Fibroblast of lung (primary cell): Measurements from ENCODE around the gene RPS14. TPM values are rescaled to one million over a fixed set of nuclear protein-coding genes. Genes with fewer than 3 reads are reported as not detected.

Experiments
- DNase-seq, 2 donors: peaks; one replicate each; pipeline versions ENCODE4 v3.0.0 to v3.0.0-alpha.2; 2010; ENCODE audit warnings: low read depth in 2 of 2
- H2AFZ ChIP-seq: 2 replicates; pipeline ENCODE4 v1.5.1; 2012; ENCODE audit warnings: low read length, control low read depth, inconsistent platforms
- H3K27ac ChIP-seq: 2 replicates; pipeline ENCODE4 v1.5.1; 2011; ENCODE audit warnings: low read length, control low read depth; ENCODE audit not compliant: insufficient read depth
- H3K27me3 ChIP-seq: 2 replicates; pipeline ENCODE4 v1.5.1; 2011; ENCODE audit warnings: mild to moderate bottlenecking, low read length; ENCODE audit not compliant: control insufficient read depth, insufficient read depth
- H3K36me3 ChIP-seq: 2 replicates; pipeline ENCODE4 v1.5.1; 2011; ENCODE audit warnings: low read length; ENCODE audit not compliant: control insufficient read depth, insufficient read depth
- H3K4me1 ChIP-seq: 2 replicates; pipeline ENCODE4 v1.5.1; 2011; ENCODE audit warnings: low read length; ENCODE audit not compliant: control insufficient read depth, insufficient read depth; ENCODE audit errors: extremely low read depth
- H3K4me2 ChIP-seq: 2 replicates; pipeline ENCODE4 v1.5.1; 2011; ENCODE audit warnings: low read length, control low read depth; ENCODE audit not compliant: insufficient read depth; ENCODE audit errors: extremely low read depth
- H3K4me3 ChIP-seq, 4 experiments: fragments of 200-600 bp in 1 of 4; sonication (generic) in 1 of 4; replicated peaks in 1 of 4; 2 replicates each; pipeline ENCODE4 v1.5.1; 2011 to 2016; ENCODE audit warnings: low read length in 4 of 4, low read depth in 3 of 4, mild to moderate bottlenecking in 3 of 4, control low read depth in 2 of 4, inconsistent platforms in 1 of 4, mixed read lengths in 1 of 4; ENCODE audit not compliant: insufficient read depth in 1 of 4; ENCODE audit errors: control extremely low read depth in 1 of 4
- H3K79me2 ChIP-seq: 2 replicates; pipeline ENCODE4 v1.5.1; 2012; ENCODE audit warnings: mild to moderate bottlenecking, low read length, inconsistent platforms; ENCODE audit not compliant: control insufficient read depth, insufficient read depth
- H3K9ac ChIP-seq: 2 replicates; pipeline ENCODE4 v1.5.1; 2011; ENCODE audit warnings: mild to moderate bottlenecking, low read length, control low read depth; ENCODE audit not compliant: insufficient read depth
- H3K9me3 ChIP-seq: 2 replicates; pipeline ENCODE4 v1.5.1; 2012; ENCODE audit warnings: low read depth, low read length; ENCODE audit not compliant: control insufficient read depth, insufficient read depth
- H4K20me1 ChIP-seq: 2 replicates; pipeline ENCODE4 v1.5.1; 2011; ENCODE audit warnings: low read length; ENCODE audit not compliant: control insufficient read depth, insufficient read depth; ENCODE audit errors: extremely low read depth
- EZH2 ChIP-seq: IDR thresholded peaks from 2 replicates; pipeline ENCODE4 v1.5.1; 2012; ENCODE audit warnings: low read length, control low read depth, mild to moderate bottlenecking; ENCODE audit errors: missing control alignments
- polyA plus RNA-seq, 2 donors: library from polyadenylated mRNA; depleted of rRNA in 1 of 2; stranded (reverse) in 1 of 2; unstranded in 1 of 2; fragments of >200 nt; gene quantifications; 2 replicates each; pipeline ENCODE4 v1.2.1, GENCODE V29; 2011 to 2012; ENCODE audit warnings: missing spikeins in 1 of 2
- total RNA-seq: library from RNA; depleted of rRNA; stranded (reverse); fragments of >200 nt; gene quantifications from 2 replicates; pipeline ENCODE4 v1.2.1, GENCODE V29; 2014
- TF ChIP-seq, protein P1 (sequence below), 2 donors: IDR thresholded peaks in 1 of 2; conservative IDR thresholded peaks in 1 of 2; 1 replicate in 1 of 2; 2 replicates in 1 of 2; pipeline ENCODE4 v1.5.1; 2011 to 2012; ENCODE audit warnings: low read length in 2 of 2, control low read depth in 1 of 2, inconsistent platforms in 1 of 2, low read depth in 1 of 2, mild to moderate bottlenecking in 1 of 2

RPS14 gene
- total and polyA plus RNA-seq, 2 donors (not counting 1 experiment from before 2014, with no cell fraction given) = 1,962 to 5,623 TPM

GRCh38 chr5:150431574-150431973 is 18.0 kb downstream of the RPS14 start:
- H3K4me1 ChIP-seq = peaks cover 2% of the 10 kb centered on the region
- no peak for DNase-seq
- H3K36me3 ChIP-seq = no peaks in the 10 kb centered on the region
- H2AFZ ChIP-seq = no peak overlapping the region
- H3K79me2 ChIP-seq = no peaks in the 10 kb centered on the region
- H3K9ac ChIP-seq = no peak overlapping the region
- H3K27me3 ChIP-seq = no peaks in the 10 kb centered on the region
- TF ChIP-seq EZH2 = no peak
- TF ChIP-seq, protein P1, sequence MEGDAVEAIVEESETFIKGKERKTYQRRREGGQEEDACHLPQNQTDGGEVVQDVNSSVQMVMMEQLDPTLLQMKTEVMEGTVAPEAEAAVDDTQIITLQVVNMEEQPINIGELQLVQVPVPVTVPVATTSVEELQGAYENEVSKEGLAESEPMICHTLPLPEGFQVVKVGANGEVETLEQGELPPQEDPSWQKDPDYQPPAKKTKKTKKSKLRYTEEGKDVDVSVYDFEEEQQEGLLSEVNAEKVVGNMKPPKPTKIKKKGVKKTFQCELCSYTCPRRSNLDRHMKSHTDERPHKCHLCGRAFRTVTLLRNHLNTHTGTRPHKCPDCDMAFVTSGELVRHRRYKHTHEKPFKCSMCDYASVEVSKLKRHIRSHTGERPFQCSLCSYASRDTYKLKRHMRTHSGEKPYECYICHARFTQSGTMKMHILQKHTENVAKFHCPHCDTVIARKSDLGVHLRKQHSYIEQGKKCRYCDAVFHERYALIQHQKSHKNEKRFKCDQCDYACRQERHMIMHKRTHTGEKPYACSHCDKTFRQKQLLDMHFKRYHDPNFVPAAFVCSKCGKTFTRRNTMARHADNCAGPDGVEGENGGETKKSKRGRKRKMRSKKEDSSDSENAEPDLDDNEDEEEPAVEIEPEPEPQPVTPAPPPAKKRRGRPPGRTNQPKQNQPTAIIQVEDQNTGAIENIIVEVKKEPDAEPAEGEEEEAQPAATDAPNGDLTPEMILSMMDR (conservative IDR thresholded peaks at IDR 0.05 in 1 of 2, IDR thresholded peaks at IDR 0.05 in 1 of 2; ENCODE audit: low read depth in 1 of 2, low read length in 2 of 2) = no peak
- no peak overlapping the region for H3K4me2 ChIP-seq
- no peaks in the 10 kb centered on the region for H3K9me3 ChIP-seq
- H3K27ac ChIP-seq = no peak overlapping the region
- no peak overlapping the region for H3K4me3 ChIP-seq
- H4K20me1 ChIP-seq = no peaks in the 10 kb centered on the region

DNA sequence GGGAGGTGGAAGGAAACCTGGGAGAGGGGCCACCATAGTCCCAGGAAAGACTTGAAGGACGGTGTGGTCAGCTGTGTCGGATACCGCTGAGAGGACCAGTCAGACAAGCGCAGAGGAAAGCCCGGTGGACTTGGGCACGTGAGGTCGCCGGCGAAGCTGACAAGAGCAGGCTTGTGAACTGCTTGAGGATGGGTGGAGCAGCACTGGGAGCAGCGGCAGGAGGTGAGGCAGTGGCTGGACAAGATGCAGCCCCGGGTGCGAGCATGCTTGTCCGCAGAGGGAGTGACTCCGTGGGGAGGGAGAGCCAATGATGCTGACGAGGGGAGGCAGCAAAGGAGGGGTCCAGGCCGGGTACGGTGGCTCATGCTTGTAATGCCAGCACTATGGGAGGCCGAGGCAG is 18.5 kb downstream of the RPS14 start:
- Histone ChIP-seq H3K27ac (no peak overlapping the region), H4K20me1 (no peaks in the 10 kb centered on the region), H3K4me3 (no peak overlapping the region), H3K4me2 (no peak overlapping the region), H3K36me3 (no peaks in the 10 kb centered on the region), H3K9ac (no peak overlapping the region), H3K4me1 (peaks cover 2% of the 10 kb centered on the region), H3K27me3 (no peaks in the 10 kb centered on the region), H3K9me3 (no peaks in the 10 kb centered on the region), H2AFZ (no peak overlapping the region), H3K79me2 (no peaks in the 10 kb centered on the region)
- TF ChIP-seq, protein P1 (conservative IDR thresholded peaks at IDR 0.05 in 1 of 2, IDR thresholded peaks at IDR 0.05 in 1 of 2; ENCODE audit: low read depth in 1 of 2, low read length in 2 of 2) = no peak
- TF ChIP-seq EZH2 = no peak
- DNase-seq = no peak

DNA sequence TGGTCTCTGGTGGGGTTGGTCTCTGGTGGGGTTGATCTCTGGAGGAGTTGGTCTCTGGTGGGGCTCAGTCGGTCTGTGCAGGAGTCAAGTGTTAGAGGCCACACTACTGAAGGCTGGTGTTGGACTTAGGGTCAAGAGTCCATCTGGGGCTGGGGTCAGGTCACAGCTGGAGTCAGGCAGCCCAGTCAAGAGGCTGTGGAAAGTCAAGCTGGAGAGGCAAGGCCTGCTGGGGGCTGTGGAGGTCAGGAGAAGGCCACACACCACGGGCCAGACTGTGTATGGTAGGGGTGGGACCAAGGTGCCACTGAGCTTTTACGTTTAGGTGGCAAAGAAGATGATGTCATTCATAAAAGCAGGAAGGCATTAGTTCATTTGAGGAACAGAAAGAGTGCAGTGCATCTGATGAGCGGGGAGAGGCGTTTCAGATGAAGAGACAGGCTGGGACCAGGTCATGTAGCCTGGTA is 20.1 kb downstream of the RPS14 start:
- no peak overlapping the region for H3K9ac ChIP-seq
- no peaks in the 10 kb centered on the region for H3K36me3 ChIP-seq
- no peak overlapping the region for H3K27ac ChIP-seq
- no peak overlapping the region for H2AFZ ChIP-seq
- no peaks in the 10 kb centered on the region for H3K27me3 ChIP-seq
- peaks cover 2% of the 10 kb centered on the region for H3K4me1 ChIP-seq
- no peaks in the 10 kb centered on the region for H3K79me2 ChIP-seq
- no peak for TF ChIP-seq EZH2
- TF ChIP-seq, protein P1 (conservative IDR thresholded peaks at IDR 0.05 in 1 of 2, IDR thresholded peaks at IDR 0.05 in 1 of 2; ENCODE audit: low read depth in 1 of 2, low read length in 2 of 2) = no peak
- no peaks in the 10 kb centered on the region for H4K20me1 ChIP-seq
- no peak for DNase-seq
- no peak overlapping the region for H3K4me2 ChIP-seq
- H3K4me3 ChIP-seq = no peak overlapping the region
- no peaks in the 10 kb centered on the region for H3K9me3 ChIP-seq
